SIG-M5 treated with dmso at 0.1 percent for 504 hours (cell line): ENCODE measurements around the gene FARP1.

Experiments
- DNase-seq: peaks from one replicate; lab custom pipeline; 2025; ENCODE audit not compliant: unreplicated experiment; lab: John Stamatoyannopoulos, UW

FARP1 gene

GRCh38 chr13:98490195-98490836, 347.4 kb downstream of the FARP1 start:
- no peak for DNase-seq

- DNase-seq, result no peak
Measured at GRCh38 chr13:98490866-98491265, 348.0 kb downstream of the FARP1 start.

GRCh38 chr13:98492335-98493041, 349.6 kb downstream of the FARP1 start:
- DNase-seq, result no peak

GRCh38 chr13:98493042-98493712, 350.3 kb downstream of the FARP1 start:
- DNase-seq, result no peak

GRCh38 chr13:98494769-98495168, 351.9 kb downstream of the FARP1 start:
- no peak for DNase-seq

- DNase-seq, result no peak
Measured at GRCh38 chr13:98495627-98496478, 353.0 kb downstream of the FARP1 start.

GRCh38 chr13:98496479-98496791, 353.5 kb downstream of the FARP1 start:
- no peak for DNase-seq

GRCh38 chr13:98496966-98497365, 354.1 kb downstream of the FARP1 start:
- no peak for DNase-seq

- DNase-seq, result no peak
Measured at GRCh38 chr13:98500963-98501421, 358.1 kb downstream of the FARP1 start.

GRCh38 chr13:98503175-98504028, 360.5 kb downstream of the FARP1 start:
- DNase-seq, result no peak

GRCh38 chr13:98504029-98504351, 361.1 kb downstream of the FARP1 start:
- no peak for DNase-seq

- DNase-seq, result no peak
Measured at GRCh38 chr13:98504371-98504963, 361.6 kb downstream of the FARP1 start.
